Activated gamma-delta T cell (primary cell): Measurements from ENCODE around the gene TEPSIN.

Experiments
- DNase-seq: peaks from one replicate; lab custom pipeline; 2025; lab: John Stamatoyannopoulos, UW

Gene TEPSIN

DNA sequence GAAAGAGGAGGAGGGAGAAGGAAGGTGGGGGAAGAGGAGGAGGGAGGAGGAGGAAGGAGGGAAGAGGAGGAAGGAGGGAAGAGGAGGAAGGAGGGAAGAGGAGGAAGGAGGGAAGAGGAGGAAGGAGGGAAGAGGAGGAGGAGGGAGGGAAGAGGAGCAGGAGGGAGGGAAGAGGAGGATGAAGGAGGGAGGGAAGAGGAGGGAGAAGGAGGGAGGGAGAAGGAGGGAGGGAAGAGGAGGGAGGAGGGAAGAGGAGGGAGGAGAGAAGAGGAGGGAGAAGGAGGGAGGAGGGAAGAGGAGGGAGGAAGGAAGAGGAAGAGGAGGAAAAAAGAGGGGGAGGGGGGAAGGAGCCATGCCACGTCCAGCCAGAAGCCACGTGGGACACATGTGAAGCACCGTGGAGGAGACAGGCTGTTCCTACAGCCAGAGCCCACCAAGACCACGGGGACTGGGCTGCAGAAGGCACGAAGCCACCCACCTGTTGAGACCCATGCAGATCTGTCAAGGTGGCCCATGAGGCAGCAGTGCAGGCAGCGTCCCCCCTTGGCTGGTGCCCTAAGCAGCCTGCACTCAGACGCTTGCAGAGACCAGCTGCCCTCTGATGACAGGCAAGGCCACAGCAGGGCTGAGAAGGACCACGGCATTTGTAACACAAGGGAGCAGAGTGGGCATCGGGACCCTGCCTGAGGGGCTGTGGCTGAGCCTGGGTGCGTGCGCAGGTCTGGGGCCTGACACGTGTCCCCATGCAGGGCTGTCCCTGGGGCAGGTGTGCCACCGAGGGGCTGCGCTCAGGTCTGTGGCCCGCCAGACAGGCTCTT lies 10.6 kb upstream of the TEPSIN start:
- DNase-seq = no peak

- DNase-seq = no peak
These were observed 9.8 kb upstream of the TEPSIN start for GRCh38 chr17:81248649-81249048.

GRCh38 chr17:81247339-81247990 lies 8.6 kb upstream of the TEPSIN start:
- DNase-seq = no peak

- no peak for DNase-seq
These were observed 8.0 kb upstream of the TEPSIN start for GRCh38 chr17:81246679-81247338.

DNA sequence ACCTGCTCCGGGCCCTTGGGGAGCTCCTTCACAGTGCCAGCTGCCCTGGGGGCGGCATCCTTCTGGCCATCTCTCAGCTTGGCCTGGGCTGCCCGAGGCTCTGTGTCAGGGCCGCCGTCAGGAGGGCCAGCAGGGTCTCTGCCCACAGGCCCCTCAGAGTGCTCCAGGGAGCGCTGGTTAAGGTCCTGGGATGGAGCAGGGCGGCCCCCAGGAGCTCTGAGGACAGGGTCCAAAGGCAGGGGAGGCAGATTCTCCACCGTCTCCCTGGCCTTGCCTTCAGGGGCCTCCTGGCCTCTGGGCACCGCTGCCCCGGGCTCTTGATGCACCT lies 7.5 kb upstream of the TEPSIN start:
- DNase-seq = no peak

DNA sequence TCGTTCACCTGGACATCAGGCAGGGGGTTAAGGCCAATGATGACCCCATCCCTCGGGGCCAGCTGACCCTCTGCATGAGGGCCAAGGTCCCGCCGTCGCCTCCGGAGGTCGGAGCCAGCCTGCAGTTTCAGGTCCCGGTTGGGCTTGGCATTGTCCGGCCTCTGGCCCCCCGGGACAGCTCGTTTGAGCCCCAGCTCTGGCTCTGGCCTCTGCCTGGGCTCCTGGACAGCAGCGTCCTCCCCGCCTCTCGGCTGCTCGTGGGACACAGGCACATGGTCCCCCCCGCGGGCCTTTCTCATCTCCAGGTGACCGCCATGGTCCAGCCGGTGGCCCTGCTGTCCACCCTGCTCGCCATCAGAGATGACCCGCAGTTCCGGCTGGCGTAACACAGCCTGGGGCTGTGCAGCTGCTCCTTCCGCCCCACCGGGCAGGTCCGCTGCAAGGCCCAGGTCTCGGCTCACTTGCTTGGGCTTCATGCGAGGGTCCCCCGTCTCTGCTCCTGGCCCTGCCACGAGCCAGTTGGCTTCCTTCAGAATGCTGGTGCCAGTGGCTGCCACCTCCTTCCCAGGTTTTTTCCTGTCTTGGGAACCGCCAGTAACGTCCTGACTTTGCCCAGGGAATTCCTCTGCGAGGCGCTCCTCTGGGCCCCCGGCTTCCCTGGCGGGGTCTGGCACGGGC lies 6.9 kb upstream of the TEPSIN start:
- no peak for DNase-seq

GRCh38 chr17:81245024-81245664 lies 6.3 kb upstream of the TEPSIN start:
- no peak for DNase-seq

DNA sequence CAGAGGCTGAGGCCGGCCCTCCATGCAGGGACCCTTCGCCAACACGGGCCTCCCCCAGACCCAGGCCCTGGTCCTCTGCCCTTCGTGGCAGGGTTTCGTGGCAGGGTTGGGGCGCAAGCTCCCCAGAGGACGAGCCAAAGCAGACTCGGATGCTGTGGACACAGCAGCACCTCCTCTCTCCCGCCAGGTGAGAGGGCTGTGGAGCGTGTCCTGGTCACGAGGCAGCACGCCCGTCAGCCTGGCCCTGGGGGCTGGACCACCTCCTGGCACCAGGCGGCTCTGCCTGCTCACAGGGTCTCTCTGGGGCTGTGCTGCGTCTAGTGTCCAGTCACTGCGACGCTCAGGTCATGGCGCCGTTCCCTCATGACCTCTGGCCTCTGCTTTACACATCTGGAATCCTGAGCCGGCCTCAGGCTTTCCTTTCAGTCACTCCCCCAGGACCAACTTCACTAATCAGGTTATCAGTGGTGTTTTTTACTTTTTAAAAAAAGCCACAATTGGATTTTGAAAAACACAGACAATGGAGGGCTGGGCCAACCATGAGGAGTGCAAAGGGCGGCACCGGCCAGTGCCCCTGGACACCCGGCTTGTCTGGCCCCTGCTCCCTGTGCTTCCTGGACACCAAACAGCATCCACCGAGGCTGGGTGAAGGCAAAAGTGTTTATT lies 5.6 kb upstream of the TEPSIN start:
- DNase-seq = no peak

DNA sequence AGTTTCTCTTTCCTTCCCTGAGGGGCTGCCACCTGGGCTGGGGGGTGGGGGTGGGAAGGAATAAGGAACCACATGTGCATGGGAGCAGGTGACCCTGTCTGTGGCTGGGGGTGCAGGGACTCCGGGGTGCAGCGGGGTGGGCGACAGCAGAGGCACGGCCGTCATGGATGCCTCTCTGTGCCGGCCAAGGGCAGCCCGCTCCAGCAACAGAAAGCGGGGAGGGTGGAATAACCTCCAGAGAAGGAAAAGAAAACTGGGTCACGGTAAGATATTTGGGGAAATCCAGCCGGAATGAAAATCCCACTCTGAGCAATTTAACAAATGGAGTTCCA lies 4.4 kb upstream of the TEPSIN start:
- DNase-seq = no peak

DNA sequence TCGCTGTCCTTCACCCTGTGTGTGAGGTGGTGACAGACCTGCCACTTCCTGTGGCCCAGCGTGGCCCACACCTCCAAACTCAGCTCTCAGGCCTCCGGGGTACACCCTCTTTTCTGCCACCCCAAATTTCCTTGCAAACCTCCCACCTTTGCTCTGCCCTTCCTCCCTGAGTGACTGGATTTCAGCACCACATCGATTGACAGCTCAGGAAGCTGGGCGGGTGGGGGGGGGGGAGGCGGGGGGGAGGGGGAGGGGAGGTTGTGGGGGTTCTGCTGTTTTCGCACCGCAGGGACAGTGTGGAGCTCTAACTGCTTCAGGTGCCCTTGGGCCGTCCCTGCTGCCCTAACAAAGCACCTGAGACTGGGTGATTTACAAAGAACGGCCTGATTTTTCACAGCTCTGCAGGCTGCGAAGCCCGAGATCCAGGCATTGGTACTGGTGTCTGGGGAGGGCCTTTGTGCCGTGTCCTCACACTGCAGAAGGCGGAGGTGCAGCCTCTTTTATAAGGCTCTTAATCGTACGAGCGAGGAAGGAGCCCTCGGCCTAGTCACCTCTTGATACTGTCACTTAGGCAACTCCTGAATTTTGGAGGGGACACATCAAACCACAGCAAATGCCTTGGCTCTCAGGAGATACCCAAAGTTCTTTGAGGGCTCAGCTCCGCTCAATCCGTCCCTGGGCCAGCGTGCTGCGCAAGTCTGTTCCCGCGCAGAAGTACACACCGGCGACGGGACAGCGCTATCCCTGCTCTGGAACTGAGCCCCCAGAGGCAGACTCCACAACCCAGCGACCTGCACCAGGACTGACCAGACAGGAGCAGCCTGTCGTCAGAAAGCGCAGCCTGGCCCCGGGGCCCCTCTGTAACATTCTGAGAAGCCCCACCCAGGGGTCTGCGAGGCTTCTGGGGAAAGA lies 3.8 kb upstream of the TEPSIN start:
- no peak for DNase-seq

GRCh38 chr17:81241648-81242420 lies 3.0 kb upstream of the TEPSIN start:
- DNase-seq = peak; percentile 31

DNA sequence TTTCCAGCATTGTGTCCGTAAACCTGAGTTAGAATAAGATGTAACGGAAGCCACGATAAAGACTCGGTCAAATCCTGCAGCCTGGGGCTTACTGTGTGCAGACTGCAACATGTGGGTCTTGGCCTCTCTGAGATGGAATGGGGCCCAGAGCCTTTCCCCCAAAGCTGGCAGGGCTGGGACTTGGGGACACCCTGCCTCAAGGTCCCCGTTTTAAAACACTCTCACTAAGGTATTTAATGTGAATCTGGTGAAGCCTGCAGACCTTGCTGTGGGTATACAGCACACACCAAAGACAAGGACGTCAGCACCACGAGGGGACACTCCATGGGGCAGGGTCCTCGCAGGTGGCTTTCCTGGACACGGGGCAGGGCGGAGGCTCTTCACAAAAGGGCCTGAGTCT lies 2.3 kb upstream of the TEPSIN start:
- DNase-seq = no peak

DNA sequence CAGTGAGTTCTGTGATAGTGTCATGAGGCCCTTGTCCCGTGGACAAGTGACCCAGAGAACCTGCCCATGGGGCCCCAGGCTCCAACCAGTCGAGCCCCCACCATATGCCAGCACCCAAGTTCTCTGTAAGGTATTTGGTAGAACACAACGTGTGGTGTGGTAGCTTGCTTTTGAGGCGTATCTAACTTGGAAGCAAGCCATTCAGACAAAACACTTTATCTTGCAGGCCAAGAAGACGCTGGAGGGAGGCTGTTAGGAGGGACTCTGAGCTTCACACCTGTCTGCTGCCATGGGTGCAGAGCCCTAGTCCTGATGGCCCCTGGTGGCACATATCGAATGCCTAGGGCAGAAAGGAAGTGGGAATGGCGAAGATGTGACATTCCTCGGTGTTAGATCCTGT lies 1.9 kb upstream of the TEPSIN start:
- no peak for DNase-seq

DNA sequence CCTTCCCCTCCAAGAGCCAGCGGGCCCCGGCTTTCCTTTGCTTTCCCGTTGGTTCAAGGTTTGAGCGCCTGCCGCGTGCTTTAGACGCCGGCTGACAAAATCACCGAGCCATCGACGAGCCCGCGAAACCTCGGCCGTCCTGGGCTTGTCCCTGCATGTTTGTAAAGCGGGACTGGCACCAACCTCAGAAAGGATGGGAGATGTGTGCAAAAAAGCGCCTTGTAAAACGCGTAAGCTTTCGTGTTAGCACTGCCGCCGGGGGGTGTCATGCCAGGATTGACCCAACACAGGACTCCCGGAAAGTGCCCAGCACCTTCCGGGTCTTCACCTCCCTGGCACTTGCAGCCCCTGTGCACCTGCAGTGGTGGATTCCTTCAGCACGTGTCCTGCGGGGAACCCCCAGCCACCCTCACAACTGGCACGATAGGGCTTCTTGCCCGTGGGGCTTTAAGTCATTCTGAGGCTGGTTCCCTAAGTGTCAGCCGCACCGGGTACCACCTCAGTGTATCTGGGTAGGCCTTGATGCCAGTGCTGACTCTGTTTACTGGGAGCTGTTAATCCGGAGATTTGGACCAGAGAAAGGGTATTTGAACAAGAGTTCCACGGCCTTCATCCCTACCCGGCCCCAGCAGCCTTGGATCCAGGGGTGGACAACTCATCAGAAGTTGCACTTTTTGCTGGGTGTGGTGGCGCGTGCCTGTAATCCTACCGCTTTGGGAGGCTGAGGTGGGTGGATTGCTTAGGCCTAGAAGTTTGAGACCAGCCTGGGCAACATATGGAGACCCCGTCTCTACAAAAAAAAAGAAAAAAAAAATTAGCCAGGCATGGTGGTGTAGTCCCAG lies 1.1 kb upstream of the TEPSIN start:
- no peak for DNase-seq

DNA sequence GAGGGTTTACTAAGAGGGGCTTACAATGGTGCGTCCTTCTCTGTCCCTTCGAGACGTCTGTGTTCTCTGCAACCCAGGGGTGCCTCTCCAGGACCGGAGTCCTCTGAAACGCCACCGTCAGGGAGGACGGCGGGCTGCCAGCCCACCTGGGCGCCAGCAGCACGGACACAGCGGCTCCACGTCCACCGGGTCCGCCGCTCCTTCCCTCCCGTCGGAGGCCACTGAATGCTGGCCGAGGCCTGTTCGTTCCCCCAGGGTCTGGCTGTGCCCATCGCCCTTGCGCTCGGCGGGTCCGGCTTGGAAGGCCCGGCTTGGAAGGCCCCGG lies 403 bp downstream of the TEPSIN start:
- DNase-seq = no peak

DNA sequence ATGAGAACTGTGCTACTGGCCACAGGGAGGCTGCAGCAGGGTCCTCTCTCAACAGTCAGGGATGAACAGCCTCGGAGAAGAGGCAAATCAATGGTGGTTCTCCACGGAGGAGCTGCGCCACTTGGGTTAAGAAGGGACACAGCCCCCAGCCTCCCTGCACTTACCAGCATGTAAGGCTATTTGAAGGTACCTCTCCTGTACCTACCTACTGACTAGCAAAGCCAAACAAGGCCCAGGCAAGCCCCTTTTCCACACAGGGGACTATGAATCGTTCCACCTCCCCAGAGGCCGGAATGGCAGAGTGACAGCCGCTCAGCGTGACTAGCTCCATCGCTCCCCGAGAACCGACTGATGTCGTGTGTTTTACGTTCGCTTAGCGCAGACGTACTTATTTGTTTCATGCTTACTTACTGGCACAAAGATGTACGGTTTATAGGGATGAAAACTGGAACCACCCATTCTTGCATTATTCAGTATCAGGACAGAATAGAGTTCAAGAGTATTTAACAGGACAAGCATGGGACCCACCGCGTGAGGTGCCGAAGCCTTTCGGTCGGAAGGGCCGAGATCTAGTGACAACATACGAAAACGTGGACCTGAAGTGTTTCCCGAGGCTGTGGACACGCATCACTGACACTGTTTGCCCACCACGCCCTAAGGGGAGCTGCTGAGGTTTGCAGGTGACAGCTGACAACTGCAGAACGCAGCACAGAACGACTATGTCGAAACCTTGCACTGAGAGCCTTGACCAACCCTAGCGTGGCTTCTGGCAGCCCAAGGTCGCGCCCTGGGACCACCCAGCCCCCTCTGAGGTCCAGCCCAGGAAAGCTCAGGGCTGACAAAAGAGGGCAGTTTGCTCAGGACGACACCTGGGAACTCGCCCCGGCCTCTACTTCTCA lies 1.0 kb downstream of the TEPSIN start:
- DNase-seq = no peak

- no peak for DNase-seq
These were observed 2.1 kb downstream of the TEPSIN start for GRCh38 chr17:81236784-81237183.
